H1 (cell line): ENCODE data around the gene LRP5. TPM values are rescaled to one million over a fixed set of nuclear protein-coding genes. Genes with fewer than 3 reads are reported as not detected.

ENCODE experiments used
- BRCA1 ChIP-seq: IDR thresholded peaks from 2 replicates; pipeline ENCODE4 v1.6.1; 2012; ENCODE audit warnings: low read depth, low read length, improper control_type of control experiment
- NRF1 ChIP-seq: IDR thresholded peaks from 2 replicates; pipeline ENCODE4 v1.6.1; 2011; ENCODE audit warnings: mild to moderate bottlenecking, low read depth, low read length, improper control_type of control experiment
- POLR2AphosphoS5 ChIP-seq: IDR thresholded peaks from 2 replicates; pipeline ENCODE4 v1.6.1; 2011; ENCODE audit warnings: low read depth, low read length
- RBBP5 ChIP-seq: IDR thresholded peaks from 2 replicates; pipeline ENCODE4 v1.7.1; 2012; ENCODE audit warnings: low read depth, mild to moderate bottlenecking, inconsistent platforms, low read length, moderate library complexity, borderline replicate concordance
- SIX5 ChIP-seq: IDR thresholded peaks from 2 replicates; pipeline ENCODE4 v1.6.1; 2011; ENCODE audit warnings: mild to moderate bottlenecking, low read depth, low read length
- polyA plus RNA-seq, 7 experiments: library from polyadenylated mRNA; depleted of rRNA in 3 of 7; stranded (reverse) in 5 of 7; unstranded in 2 of 7; fragments of >200 nt in 5 of 7; fragments of 200-250 nt in 2 of 7; gene quantifications; 1 replicate in 5 of 7; 2 replicates in 1 of 7; 4 replicates in 1 of 7; pipeline versions ENCODE4 v1.2.1 to v1.2.3, GENCODE V29; 2011 to 2013; ENCODE audit warnings: missing spikeins in 2 of 7, mixed read lengths in 2 of 7
- total RNA-seq: library from RNA; stranded (reverse); fragmentation: NEBNext Ultra II Directional; extraction: Animal tissue kit (Norgen Biotek cat#: 25700); gene quantifications from 2 replicates; pipeline ENCODE4 v1.2.1, GENCODE V29; 2021
- TF ChIP-seq, protein P1 (sequence below): fragments of 300-600 bp; sonication (generic); IDR thresholded peaks from 2 replicates; pipeline ENCODE4 v1.7.1; 2012; ENCODE audit warnings: low read length, moderate library complexity, mild to moderate bottlenecking, inconsistent platforms; ENCODE audit not compliant: insufficient replicate concordance

The LRP5 gene
- total and polyA plus RNA-seq, 2 of the 8 experiments (the other 6 are each of a cell fraction or from before 2014, with no cell fraction given), result 19.0 to 38.9 TPM

DNA sequence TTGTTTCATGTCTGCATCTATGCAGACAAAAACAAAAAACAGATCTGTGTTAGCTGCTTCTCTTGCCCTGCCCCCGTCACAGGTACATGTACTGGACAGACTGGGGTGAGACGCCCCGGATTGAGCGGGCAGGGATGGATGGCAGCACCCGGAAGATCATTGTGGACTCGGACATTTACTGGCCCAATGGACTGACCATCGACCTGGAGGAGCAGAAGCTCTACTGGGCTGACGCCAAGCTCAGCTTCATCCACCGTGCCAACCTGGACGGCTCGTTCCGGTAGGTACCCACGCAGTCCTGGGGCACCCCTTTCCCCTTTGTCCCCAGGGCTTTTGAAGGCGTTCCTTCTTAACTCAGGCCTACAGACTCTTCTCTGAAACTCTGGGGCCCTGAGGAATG is 45.2 kb downstream of the LRP5 start (continued):
- TF ChIP-seq, protein P1, sequence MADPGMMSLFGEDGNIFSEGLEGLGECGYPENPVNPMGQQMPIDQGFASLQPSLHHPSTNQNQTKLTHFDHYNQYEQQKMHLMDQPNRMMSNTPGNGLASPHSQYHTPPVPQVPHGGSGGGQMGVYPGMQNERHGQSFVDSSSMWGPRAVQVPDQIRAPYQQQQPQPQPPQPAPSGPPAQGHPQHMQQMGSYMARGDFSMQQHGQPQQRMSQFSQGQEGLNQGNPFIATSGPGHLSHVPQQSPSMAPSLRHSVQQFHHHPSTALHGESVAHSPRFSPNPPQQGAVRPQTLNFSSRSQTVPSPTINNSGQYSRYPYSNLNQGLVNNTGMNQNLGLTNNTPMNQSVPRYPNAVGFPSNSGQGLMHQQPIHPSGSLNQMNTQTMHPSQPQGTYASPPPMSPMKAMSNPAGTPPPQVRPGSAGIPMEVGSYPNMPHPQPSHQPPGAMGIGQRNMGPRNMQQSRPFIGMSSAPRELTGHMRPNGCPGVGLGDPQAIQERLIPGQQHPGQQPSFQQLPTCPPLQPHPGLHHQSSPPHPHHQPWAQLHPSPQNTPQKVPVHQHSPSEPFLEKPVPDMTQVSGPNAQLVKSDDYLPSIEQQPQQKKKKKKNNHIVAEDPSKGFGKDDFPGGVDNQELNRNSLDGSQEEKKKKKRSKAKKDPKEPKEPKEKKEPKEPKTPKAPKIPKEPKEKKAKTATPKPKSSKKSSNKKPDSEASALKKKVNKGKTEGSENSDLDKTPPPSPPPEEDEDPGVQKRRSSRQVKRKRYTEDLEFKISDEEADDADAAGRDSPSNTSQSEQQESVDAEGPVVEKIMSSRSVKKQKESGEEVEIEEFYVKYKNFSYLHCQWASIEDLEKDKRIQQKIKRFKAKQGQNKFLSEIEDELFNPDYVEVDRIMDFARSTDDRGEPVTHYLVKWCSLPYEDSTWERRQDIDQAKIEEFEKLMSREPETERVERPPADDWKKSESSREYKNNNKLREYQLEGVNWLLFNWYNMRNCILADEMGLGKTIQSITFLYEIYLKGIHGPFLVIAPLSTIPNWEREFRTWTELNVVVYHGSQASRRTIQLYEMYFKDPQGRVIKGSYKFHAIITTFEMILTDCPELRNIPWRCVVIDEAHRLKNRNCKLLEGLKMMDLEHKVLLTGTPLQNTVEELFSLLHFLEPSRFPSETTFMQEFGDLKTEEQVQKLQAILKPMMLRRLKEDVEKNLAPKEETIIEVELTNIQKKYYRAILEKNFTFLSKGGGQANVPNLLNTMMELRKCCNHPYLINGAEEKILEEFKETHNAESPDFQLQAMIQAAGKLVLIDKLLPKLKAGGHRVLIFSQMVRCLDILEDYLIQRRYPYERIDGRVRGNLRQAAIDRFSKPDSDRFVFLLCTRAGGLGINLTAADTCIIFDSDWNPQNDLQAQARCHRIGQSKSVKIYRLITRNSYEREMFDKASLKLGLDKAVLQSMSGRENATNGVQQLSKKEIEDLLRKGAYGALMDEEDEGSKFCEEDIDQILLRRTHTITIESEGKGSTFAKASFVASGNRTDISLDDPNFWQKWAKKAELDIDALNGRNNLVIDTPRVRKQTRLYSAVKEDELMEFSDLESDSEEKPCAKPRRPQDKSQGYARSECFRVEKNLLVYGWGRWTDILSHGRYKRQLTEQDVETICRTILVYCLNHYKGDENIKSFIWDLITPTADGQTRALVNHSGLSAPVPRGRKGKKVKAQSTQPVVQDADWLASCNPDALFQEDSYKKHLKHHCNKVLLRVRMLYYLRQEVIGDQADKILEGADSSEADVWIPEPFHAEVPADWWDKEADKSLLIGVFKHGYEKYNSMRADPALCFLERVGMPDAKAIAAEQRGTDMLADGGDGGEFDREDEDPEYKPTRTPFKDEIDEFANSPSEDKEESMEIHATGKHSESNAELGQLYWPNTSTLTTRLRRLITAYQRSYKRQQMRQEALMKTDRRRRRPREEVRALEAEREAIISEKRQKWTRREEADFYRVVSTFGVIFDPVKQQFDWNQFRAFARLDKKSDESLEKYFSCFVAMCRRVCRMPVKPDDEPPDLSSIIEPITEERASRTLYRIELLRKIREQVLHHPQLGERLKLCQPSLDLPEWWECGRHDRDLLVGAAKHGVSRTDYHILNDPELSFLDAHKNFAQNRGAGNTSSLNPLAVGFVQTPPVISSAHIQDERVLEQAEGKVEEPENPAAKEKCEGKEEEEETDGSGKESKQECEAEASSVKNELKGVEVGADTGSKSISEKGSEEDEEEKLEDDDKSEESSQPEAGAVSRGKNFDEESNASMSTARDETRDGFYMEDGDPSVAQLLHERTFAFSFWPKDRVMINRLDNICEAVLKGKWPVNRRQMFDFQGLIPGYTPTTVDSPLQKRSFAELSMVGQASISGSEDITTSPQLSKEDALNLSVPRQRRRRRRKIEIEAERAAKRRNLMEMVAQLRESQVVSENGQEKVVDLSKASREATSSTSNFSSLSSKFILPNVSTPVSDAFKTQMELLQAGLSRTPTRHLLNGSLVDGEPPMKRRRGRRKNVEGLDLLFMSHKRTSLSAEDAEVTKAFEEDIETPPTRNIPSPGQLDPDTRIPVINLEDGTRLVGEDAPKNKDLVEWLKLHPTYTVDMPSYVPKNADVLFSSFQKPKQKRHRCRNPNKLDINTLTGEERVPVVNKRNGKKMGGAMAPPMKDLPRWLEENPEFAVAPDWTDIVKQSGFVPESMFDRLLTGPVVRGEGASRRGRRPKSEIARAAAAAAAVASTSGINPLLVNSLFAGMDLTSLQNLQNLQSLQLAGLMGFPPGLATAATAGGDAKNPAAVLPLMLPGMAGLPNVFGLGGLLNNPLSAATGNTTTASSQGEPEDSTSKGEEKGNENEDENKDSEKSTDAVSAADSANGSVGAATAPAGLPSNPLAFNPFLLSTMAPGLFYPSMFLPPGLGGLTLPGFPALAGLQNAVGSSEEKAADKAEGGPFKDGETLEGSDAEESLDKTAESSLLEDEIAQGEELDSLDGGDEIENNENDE, result no peak
- TF ChIP-seq SIX5 (no peak), RBBP5 (no peak), POLR2AphosphoS5 (no peak), BRCA1 (no peak), NRF1 (no peak)
